ENCODE measurements around the gene TAC4. TPM values are rescaled to one million over a fixed set of nuclear protein-coding genes. Genes with fewer than 3 reads are reported as not detected.

Gene TAC4
- total RNA-seq: not detected in 2 replicates

DNA sequence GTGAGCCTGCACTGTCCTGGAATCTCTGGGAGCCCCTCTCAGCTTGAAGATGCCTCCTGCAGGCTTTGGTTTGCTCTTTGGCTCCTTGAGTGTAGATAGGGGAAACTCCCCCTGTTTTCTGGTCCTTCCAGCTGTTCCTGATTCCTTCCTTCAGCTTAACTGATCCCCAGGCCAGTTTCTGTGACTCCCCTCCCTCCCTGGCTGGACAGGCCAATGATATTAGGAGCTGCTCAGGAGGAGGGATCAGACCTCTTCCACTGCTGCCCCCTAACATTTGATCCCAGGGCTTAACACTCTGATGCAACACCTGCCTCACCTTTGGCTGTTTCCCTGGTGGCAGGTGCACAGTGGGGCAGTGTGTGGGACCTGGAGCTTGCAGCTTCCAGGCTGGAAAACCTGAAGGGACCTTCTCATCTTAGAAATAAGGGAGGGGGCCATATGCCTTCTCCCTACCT lies at the start of gene TAC4:
Gene TAC4, minus strand, starts transcription at position 51 of the 455 bp plus-strand sequence. CDS start 52 bp downstream, outside the sequence.

DNA sequence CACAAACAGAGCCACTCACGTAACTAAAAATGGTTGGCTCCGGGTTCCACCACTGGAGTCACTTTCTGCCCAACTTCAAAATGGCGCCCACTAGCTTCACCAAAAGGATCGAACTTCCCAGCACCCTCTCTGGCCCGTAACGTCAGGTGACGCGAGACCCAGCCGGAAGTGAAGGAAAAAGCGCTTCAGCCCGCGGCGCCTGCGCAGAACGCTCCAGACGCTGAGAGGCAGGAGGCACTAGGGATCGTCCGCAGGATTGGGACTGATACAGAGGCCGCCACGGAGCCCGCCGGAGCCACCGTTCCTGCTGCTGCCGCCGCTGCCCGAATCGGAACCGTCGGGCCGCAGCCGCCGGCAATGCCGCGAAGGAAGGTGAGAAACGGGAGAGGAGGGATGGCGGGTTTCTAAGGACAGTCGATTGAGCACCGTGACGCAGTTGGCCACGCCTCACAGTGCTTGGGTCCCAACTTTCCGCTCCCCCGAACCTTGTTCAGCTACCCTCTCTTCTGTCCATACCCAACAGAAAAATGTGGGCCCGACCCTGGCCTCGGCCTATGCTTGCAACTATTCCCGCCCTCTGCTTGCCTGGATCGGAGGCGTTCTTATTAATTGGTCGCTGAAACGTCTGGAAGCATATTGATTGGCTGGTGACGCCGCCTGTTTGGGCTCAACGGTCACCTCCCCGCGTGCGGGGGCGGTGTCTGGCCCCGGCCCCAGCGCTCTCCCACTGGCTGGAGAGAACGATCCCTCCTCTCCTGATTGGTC lies 59.2 kb downstream of the TAC4 start, which contains the start of gene KAT7:
Gene KAT7, plus strand, starts transcription at position 204 of the 765 bp plus-strand sequence. Its CDS starts 154 bp downstream, at position 358.

Other genes starting within 250 kb of the TAC4 start
- gene SPOP, start 170.0 kb downstream of the TAC4 start, total RNA-seq: 73.2 and 129 TPM in 2 replicates
- 39.9 and 45.5 TPM in 2 replicates for gene SLC35B1, start 140.1 kb downstream of the TAC4 start, total RNA-seq
- 3.5 and 4.6 TPM in 2 replicates for gene FAM117A, start 83.9 kb downstream of the TAC4 start, total RNA-seq
- 40.2 and 54.1 TPM in 2 replicates for gene KAT7, start 59.4 kb downstream of the TAC4 start, total RNA-seq
- gene DLX4, start 121.1 kb upstream of the TAC4 start, total RNA-seq: not detected in 2 replicates
- not detected in 2 replicates for gene DLX3, start 147.2 kb upstream of the TAC4 start, total RNA-seq
- 77.1 and 121 TPM in 2 replicates for gene ITGA3, start 208.0 kb upstream of the TAC4 start, total RNA-seq
- gene PDK2, start 247.3 kb upstream of the TAC4 start, total RNA-seq: 13.1 and 47.6 TPM in 2 replicates